Retinal pigment epithelial cell (primary cell): Measurements from ENCODE around the gene UGT1A6.

ENCODE experiments used
- DNase-seq: peaks from one replicate; pipeline ENCODE4 v3.0.0-alpha.2; 2010; ENCODE audit warnings: low read depth
- H3K4me3 ChIP-seq: 2 replicates; pipeline ENCODE4 v1.5.1; 2011; ENCODE audit warnings: mild to moderate bottlenecking, low read length, control low read depth, moderate library complexity
- TF ChIP-seq, protein P1 (sequence below): conservative IDR thresholded peaks from 2 replicates; pipeline ENCODE4 v1.5.1; 2011; ENCODE audit warnings: low read depth, low read length, control low read depth, inconsistent platforms

The UGT1A6 gene

DNA sequence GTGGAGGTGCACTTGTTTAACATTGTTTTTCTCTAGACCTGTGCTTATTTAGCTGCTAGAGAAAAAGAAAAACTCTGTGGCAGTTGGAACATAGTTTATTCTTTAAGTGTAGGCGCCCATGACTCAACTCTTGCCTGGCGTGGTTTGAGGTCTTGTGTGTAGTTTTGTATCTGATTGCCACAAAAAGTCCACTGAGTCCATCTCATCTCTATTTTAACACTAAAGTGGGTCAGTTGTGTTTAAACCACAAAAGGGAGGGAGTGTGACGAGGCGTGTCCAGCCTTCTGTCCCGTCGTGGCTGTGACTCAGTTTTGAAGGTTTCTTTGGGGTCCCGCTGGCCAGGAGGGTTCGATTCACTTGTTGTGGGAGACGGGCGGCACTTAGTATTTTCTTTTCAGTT lies 36.2 kb upstream of the UGT1A6 start:
- no peak overlapping the region for H3K4me3 ChIP-seq
- TF ChIP-seq, protein P1, sequence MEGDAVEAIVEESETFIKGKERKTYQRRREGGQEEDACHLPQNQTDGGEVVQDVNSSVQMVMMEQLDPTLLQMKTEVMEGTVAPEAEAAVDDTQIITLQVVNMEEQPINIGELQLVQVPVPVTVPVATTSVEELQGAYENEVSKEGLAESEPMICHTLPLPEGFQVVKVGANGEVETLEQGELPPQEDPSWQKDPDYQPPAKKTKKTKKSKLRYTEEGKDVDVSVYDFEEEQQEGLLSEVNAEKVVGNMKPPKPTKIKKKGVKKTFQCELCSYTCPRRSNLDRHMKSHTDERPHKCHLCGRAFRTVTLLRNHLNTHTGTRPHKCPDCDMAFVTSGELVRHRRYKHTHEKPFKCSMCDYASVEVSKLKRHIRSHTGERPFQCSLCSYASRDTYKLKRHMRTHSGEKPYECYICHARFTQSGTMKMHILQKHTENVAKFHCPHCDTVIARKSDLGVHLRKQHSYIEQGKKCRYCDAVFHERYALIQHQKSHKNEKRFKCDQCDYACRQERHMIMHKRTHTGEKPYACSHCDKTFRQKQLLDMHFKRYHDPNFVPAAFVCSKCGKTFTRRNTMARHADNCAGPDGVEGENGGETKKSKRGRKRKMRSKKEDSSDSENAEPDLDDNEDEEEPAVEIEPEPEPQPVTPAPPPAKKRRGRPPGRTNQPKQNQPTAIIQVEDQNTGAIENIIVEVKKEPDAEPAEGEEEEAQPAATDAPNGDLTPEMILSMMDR, result no peak
- no peak for DNase-seq

DNA sequence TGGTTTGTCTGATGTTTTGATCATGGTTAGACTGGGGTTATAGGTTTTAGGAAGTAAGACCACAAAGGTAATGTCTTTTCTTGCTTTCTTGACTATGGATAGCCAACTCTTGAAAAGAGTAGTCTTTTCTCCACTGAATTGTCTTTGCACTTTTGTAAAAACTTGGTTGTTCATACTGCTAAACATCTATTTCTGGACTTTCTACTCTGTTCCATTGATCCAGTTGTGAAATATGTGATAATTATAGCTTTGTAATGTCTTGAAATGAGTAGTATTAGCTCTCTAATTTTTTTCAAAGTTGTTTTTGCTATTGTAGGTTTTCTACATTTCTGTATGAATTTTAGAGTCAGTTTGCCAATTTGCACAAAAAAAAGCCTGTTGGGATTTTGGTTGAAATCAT lies 34.1 kb upstream of the UGT1A6 start:
- DNase-seq, result no peak
- TF ChIP-seq, protein P1, result no peak
- H3K4me3 ChIP-seq, result no peak overlapping the region

DNA sequence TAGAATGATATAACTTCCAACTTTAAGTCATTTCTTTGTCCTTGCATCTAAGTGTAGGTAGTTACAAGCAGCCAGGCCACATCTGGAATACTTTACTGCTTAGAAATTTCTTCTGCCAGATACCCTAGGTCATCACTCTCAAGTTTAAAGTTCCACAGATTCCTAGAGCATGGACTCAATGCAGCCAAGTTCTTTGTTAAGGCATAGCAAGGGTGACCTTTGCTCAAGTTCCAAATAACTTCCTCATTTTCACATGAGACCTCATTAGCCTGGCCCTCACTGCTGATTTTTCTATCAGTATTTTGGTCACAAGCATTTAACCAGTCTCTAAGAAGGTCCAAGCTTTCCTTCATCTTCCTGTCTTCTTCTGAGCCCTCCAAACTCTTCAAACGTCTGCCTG lies 28.8 kb upstream of the UGT1A6 start:
- H3K4me3 ChIP-seq, result no peak overlapping the region
- DNase-seq, result no peak
- TF ChIP-seq, protein P1, result no peak

DNA sequence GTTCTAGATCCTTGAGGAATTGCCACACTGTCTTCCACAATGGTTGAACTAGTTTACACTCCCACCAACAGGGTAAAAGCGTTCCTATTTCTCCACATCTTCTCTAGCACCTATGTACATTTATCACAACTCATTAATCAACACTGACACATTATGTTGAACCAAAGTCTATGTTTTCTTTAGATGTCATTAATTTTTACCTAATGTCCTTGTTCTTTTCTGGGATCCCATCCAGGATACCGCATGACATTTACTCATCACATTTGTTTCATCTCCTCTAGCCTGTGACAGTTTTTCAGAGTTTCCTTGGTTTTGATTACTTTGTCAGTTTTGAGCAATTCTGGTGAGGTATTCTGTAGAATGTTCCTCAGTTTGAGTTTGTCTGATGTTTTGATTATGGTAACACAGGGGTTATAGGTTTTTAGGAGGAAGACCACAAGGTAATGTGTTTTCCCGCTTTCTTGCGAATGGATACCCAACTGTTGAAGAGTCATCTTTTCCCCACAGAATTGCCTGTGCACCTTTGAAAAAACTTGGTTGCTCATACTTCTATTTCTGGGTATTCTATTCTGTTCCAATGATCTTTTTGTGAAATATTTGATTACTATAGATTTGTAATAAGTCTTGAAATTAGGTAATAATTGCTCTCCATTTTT lies 24.0 kb upstream of the UGT1A6 start:
- TF ChIP-seq, protein P1, result no peak
- no peak overlapping the region for H3K4me3 ChIP-seq

DNA sequence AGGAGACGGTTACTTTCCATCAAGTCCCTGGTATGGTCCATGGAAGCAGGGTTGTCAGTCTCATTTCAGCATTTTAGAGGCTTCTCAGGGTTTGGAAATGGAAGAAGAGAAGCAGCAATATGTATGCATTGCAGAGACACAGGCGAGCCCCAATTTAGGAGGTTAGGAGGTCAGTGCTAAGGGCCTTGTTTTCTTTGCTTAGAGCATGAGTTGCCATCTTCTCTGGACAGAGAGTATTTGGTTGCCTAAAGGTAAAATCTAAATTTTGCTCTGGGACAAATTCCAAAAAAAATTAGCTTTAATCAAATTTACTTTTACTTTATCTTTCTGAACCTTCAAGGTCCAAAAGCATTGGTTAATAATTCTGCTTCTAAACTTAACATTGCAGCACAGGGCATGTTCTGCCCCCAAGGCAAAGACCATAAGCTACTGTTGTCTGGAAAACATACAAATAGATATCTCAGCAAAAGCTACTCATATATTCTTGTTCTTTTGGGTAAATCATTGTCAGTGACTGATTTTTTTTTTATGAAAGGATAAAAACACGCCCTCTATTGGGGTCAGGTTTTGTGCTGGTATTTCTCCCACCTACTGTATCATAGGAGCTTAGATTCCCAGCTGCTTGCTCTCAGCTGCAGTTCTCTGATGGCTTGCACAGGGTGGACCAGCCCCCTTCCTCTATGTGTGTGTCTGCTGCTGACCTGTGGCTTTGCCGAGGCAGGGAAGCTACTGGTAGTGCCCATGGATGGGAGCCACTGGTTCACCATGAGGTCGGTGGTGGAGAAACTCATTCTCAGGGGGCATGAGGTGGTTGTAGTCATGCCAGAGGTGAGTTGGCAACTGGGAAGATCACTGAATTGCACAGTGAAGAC lies 21.2 kb upstream of the UGT1A6 start, which contains the start of gene UGT1A9:
Gene UGT1A9, plus strand, starts transcription at position 609 of the 872 bp plus-strand sequence. Its CDS starts 37 bp downstream, at position 646.
- no peak for DNase-seq
- H3K4me3 ChIP-seq, result no peak within 1 kb of the TSS
- TF ChIP-seq, protein P1, result no peak

More for the DNA sequence above, 24.0 kb upstream of the UGT1A6 start:
- no peak for DNase-seq

DNA sequence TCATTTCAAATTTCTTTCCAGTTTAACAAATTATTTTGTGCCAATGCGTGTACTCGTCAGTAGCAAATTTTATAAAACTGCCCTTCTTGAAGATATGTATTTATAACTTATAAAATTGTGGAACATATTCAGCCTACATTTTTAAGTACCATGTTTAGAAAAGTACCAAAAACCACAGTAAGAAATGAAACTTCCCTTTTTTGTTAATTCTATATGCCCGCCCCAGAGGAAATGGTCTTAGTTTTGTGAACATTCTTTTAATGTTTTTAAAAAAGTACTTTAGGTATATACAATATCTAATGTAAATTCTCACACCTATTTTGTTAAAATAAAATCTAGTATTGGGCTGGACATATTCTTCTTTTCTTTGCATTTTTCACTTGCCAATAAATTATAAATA lies 19.8 kb upstream of the UGT1A6 start:
- no peak for DNase-seq
- no peak overlapping the region for H3K4me3 ChIP-seq
- TF ChIP-seq, protein P1, result no peak
